Endothelial cell of umbilical vein (primary cell): ENCODE results near the gene PRF1. TPM values are rescaled to one million over a fixed set of nuclear protein-coding genes. Genes with fewer than 3 reads are reported as not detected.
A peak's percentile ranks its signal among the peaks of the same experiment; 100 is the strongest.

ENCODE experiments used
- BruUV-seq: library from RNA; stranded (reverse); fragments of 400-500 nt; replicated peaks from 2 replicates; lab custom pipeline; 2021; lab: Mats Ljungman, UMichigan
- CTCF ChIA-PET: fragments of 300-600, 350-600 bp; sonication (Branson Sonifier 250); formaldehyde crosslinking; loops from one replicate; lab custom pipeline; 2021; ENCODE audit warnings: antibody characterized with exemption, inconsistent platforms; lab: Charles Lee
- POLR2A ChIA-PET: fragments of 300-600, 350-600 bp; sonication (Branson Sonifier 250); formaldehyde crosslinking; loops from one replicate; lab custom pipeline; 2021; ENCODE audit warnings: antibody characterized with exemption, inconsistent platforms; lab: Charles Lee
- DNase-seq: peaks from one replicate; pipeline ENCODE4 v3.0.0-alpha.2; 2011; ENCODE audit warnings: low read depth, low spot score
- FAIRE-seq: peaks from 2 replicates; lab custom pipeline; 2011; peaks lifted over from hg19 to GRCh38; lab: Jason Lieb, UNC
- H2AFZ ChIP-seq: 2 replicates; pipeline ENCODE4 v1.6.0; 2012; ENCODE audit warnings: low read depth, low read length, control low read depth, inconsistent platforms
- H3K27ac ChIP-seq: 2 replicates; pipeline ENCODE4 v1.5.1; 2011; ENCODE audit warnings: low read depth, mild to moderate bottlenecking, control low read depth, low read length, moderate library complexity; ENCODE audit not compliant: insufficient read depth
- H3K27me3 ChIP-seq, 2 experiments: 2 replicates each; pipeline versions ENCODE4 v1.6.0 to v1.6.1; 2011; ENCODE audit warnings: low read length in 2 of 2, mixed read lengths in 1 of 2; ENCODE audit not compliant: control insufficient read depth in 2 of 2, insufficient read depth in 2 of 2
- H3K36me3 ChIP-seq, 2 experiments: 2 replicates in 1 of 2; 3 replicates in 1 of 2; pipeline ENCODE4 v1.5.1; 2011; ENCODE audit warnings: low read length in 2 of 2, mild to moderate bottlenecking in 1 of 2, moderate library complexity in 1 of 2; ENCODE audit not compliant: control insufficient read depth in 2 of 2, insufficient read depth in 2 of 2; ENCODE audit errors: extremely low read depth in 1 of 2
- H3K4me1 ChIP-seq: 3 replicates; pipeline ENCODE4 v1.5.1; 2011; ENCODE audit warnings: mild to moderate bottlenecking, low read length; ENCODE audit not compliant: control insufficient read depth, insufficient read depth; ENCODE audit errors: extremely low read depth
- H3K4me2 ChIP-seq: 2 replicates; pipeline ENCODE4 v1.6.1; 2011; ENCODE audit warnings: low read length, control low read depth, mixed read lengths; ENCODE audit not compliant: insufficient read depth
- H3K4me3 ChIP-seq, 3 experiments: fragments of 200-600 bp in 1 of 3; sonication (generic), shearing (Covaris generic) in 1 of 3; replicated peaks in 1 of 3; 2 replicates each; pipeline ENCODE4 v1.5.1; 2011 to 2016; ENCODE audit warnings: control low read depth in 3 of 3, low read length in 3 of 3, mild to moderate bottlenecking in 2 of 3, inconsistent platforms in 1 of 3, low read depth in 1 of 3, moderate library complexity in 1 of 3; ENCODE audit not compliant: insufficient read depth in 1 of 3
- H3K79me2 ChIP-seq: 2 replicates; pipeline ENCODE4 v1.6.0; 2012; ENCODE audit warnings: low read length, inconsistent platforms; ENCODE audit not compliant: control insufficient read depth, insufficient read depth
- H3K9ac ChIP-seq: replicated peaks from 2 replicates; pipeline ENCODE3; 2011; ENCODE audit warnings: low read length, control low read depth; ENCODE audit not compliant: insufficient read depth; ENCODE audit errors: extremely low read depth
- H3K9me1 ChIP-seq: replicated peaks from 3 replicates; pipeline ENCODE4 v1.6.0; 2011; ENCODE audit warnings: mild to moderate bottlenecking, low read length; ENCODE audit not compliant: control insufficient read depth, insufficient read depth; ENCODE audit errors: extremely low read depth
- H3K9me3 ChIP-seq: replicated peaks from 2 replicates; pipeline ENCODE4 v1.5.1; 2012; ENCODE audit warnings: low read length, inconsistent platforms; ENCODE audit not compliant: control insufficient read depth, insufficient read depth
- H4K20me1 ChIP-seq: replicated peaks from 2 replicates; pipeline ENCODE3; 2011; ENCODE audit warnings: mild to moderate bottlenecking, low read length; ENCODE audit not compliant: control insufficient read depth, insufficient read depth; ENCODE audit errors: extremely low read depth
- EZH2 ChIP-seq: IDR thresholded peaks from 2 replicates; pipeline ENCODE4 v1.6.1; 2012; ENCODE audit warnings: borderline replicate concordance, low read depth, mild to moderate bottlenecking, moderate library complexity, low read length, inconsistent platforms; ENCODE audit not compliant: severe bottlenecking
- FOS ChIP-seq: IDR thresholded peaks from 2 replicates; pipeline ENCODE4 v1.6.1; 2011; ENCODE audit warnings: mild to moderate bottlenecking, low read length, moderate library complexity, borderline replicate concordance; ENCODE audit not compliant: insufficient read depth
- GATA2 ChIP-seq: IDR thresholded peaks from 2 replicates; pipeline ENCODE4 v1.7.0; 2011; ENCODE audit warnings: low read depth, mild to moderate bottlenecking, moderate library complexity, mixed read lengths, low read length; ENCODE audit not compliant: insufficient read length, insufficient read depth
- JUN ChIP-seq: IDR thresholded peaks from 2 replicates; pipeline ENCODE4 v1.6.1; 2011; ENCODE audit warnings: borderline replicate concordance, low read depth; ENCODE audit not compliant: insufficient read length, insufficient read depth
- MYC ChIP-seq: IDR thresholded peaks from one replicate; pipeline ENCODE4 v1.6.1; 2011; ENCODE audit warnings: mild to moderate bottlenecking, low read depth, low read length
- POLR2A ChIP-seq: IDR thresholded peaks from 2 replicates; pipeline ENCODE4 v1.6.1; 2012; ENCODE audit warnings: low read depth, mild to moderate bottlenecking, control low read depth, low read length
- POLR2AphosphoS5 ChIP-seq: IDR thresholded peaks from 2 replicates; pipeline ENCODE4 v1.6.1; 2012; ENCODE audit warnings: low read depth, mild to moderate bottlenecking, control low read depth, low read length, moderate library complexity; ENCODE audit not compliant: insufficient read depth
- dilution Hi-C: fragments of 300-500 bp; cut with MboI; formaldehyde crosslinking; loops from one replicate; pipeline ENCODE4 v1.15.0; 2019; ENCODE audit warnings: low sequenced_read_pairs; ENCODE audit not compliant: extremely low pct_ligation_motif_present
- intact Hi-C: fragments of 100-400 bp; cut with micrococcal nuclease; formaldehyde crosslinking; loops from one replicate; pipeline ENCODE4 v1.10.0; 2022
- polyA plus RNA-seq, 4 experiments: library from polyadenylated mRNA; depleted of rRNA in 3 of 4; stranded (reverse) in 3 of 4; unstranded in 1 of 4; fragments of >200 nt; gene quantifications; 2 replicates each; pipeline versions ENCODE4 v1.2.1 to v1.2.3, GENCODE V29; 2011 to 2012; ENCODE audit warnings: missing spikeins in 1 of 4
- total RNA-seq: library from RNA; stranded (reverse); gene quantifications from 2 replicates; pipeline ENCODE4 v1.2.3, GENCODE V29; 2021
- TF ChIP-seq, protein P1 (sequence below), 2 donors: IDR thresholded peaks; 1 replicate in 1 of 2; 2 replicates in 1 of 2; pipeline ENCODE4 v1.5.1; 2011; ENCODE audit warnings: low read length in 2 of 2, mild to moderate bottlenecking in 2 of 2, moderate library complexity in 2 of 2, control low read depth in 1 of 2, inconsistent platforms in 1 of 2, low read depth in 1 of 2; ENCODE audit not compliant: insufficient read depth in 1 of 2; ENCODE audit errors: extremely low read depth in 1 of 2
- TF ChIP-seq, protein P2 (sequence below): IDR thresholded peaks from 2 replicates; pipeline ENCODE4 v1.6.1; 2011; ENCODE audit not compliant: insufficient read depth, insufficient read length

PRF1 gene
- total and polyA plus RNA-seq, 2 donors (not counting 3 experiments of a cell fraction or from before 2014, with no cell fraction given) = not detected

- DNase-seq (no peak), FAIRE-seq (peak; percentile 4)
- TF ChIP-seq, protein P1, sequence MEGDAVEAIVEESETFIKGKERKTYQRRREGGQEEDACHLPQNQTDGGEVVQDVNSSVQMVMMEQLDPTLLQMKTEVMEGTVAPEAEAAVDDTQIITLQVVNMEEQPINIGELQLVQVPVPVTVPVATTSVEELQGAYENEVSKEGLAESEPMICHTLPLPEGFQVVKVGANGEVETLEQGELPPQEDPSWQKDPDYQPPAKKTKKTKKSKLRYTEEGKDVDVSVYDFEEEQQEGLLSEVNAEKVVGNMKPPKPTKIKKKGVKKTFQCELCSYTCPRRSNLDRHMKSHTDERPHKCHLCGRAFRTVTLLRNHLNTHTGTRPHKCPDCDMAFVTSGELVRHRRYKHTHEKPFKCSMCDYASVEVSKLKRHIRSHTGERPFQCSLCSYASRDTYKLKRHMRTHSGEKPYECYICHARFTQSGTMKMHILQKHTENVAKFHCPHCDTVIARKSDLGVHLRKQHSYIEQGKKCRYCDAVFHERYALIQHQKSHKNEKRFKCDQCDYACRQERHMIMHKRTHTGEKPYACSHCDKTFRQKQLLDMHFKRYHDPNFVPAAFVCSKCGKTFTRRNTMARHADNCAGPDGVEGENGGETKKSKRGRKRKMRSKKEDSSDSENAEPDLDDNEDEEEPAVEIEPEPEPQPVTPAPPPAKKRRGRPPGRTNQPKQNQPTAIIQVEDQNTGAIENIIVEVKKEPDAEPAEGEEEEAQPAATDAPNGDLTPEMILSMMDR (IDR thresholded peaks at IDR 0.05; ENCODE audit: extremely low read depth in 1 of 2, insufficient read depth in 1 of 2, low read depth in 1 of 2, low read length in 2 of 2) = peak in 1 of 2 donors; percentile 22
- TF ChIP-seq, protein P2, sequence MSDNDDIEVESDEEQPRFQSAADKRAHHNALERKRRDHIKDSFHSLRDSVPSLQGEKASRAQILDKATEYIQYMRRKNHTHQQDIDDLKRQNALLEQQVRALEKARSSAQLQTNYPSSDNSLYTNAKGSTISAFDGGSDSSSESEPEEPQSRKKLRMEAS = no peak
- H3K4me3 ChIP-seq = no peak overlapping the region
- no peaks in the 10 kb centered on the region for H3K9me1 ChIP-seq
- no peaks in the 10 kb centered on the region for H3K9me3 ChIP-seq
- H3K4me2 ChIP-seq = no peak overlapping the region
- no peaks in the 10 kb centered on the region for H3K79me2 ChIP-seq
- no peak overlapping the region for H3K9ac ChIP-seq
- peaks cover 12 to 13% of the 10 kb centered on the region in 2 experiments for H3K27me3 ChIP-seq
- intact Hi-C loops (loop anchor here (1.0 kb wide), 1 partner anchor 140 kb away; no protein-coding TSS in a partner anchor), dilution Hi-C loops (no loop called here)
- H2AFZ ChIP-seq = no peak overlapping the region
- H4K20me1 ChIP-seq = no peaks in the 10 kb centered on the region
- no peak overlapping the region for H3K27ac ChIP-seq
- no peaks in the 10 kb centered on the region for H3K36me3 ChIP-seq
- CTCF ChIA-PET = interaction anchor here (1.0 to 1.1 kb wide), 2 partner anchors 39 to 139 kb away, joined by 3 read pairs; no protein-coding TSS in a partner anchor
- no peaks in the 10 kb centered on the region for H3K4me1 ChIP-seq
- POLR2A ChIA-PET = no interaction called here
- no TSS peak for BruUV-seq
Measured at GRCh38 chr10:70619271-70620019, 16.9 kb upstream of the PRF1 start.

DNA sequence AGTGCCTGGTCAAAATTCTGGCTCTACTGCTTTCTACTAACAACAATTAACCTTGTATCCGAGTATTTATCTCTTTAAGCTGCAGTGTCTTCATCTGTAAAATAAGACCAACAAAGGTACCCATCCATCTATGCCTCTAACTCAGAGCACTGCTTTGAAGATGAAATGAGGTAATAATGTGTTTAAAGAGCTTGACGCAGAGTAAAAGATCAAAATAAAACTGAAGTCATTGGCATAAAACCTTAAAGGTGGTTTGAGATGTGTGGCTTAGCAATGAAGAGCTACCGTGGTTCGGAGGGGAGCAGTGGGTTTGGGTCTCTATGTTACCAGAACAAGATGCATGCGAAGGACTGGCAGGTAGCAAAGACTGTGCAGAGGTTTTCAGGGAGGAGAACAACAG is 16.1 kb upstream of the PRF1 start:
- Histone ChIP-seq H3K27ac (no peak overlapping the region), H3K9me1 (no peaks in the 10 kb centered on the region), H3K36me3 (no peaks in the 10 kb centered on the region), H4K20me1 (no peaks in the 10 kb centered on the region), H3K4me2 (no peak overlapping the region), H3K9ac (no peak overlapping the region), H3K4me1 (no peaks in the 10 kb centered on the region), H3K4me3 (no peak overlapping the region), H3K27me3 (peaks cover 14 to 16% of the 10 kb centered on the region in 2 experiments), H2AFZ (no peak overlapping the region), H3K79me2 (no peaks in the 10 kb centered on the region), H3K9me3 (no peaks in the 10 kb centered on the region)
- ChIA-PET CTCF (no interaction called here), POLR2A (no interaction called here)
- no TSS peak for BruUV-seq
- DNase-seq (no peak), FAIRE-seq (no peak)
- TF ChIP-seq EZH2 (no peak), GATA2 (no peak), FOS (no peak), MYC (no peak), JUN (no peak), POLR2AphosphoS5 (no peak), POLR2A (no peak)
- TF ChIP-seq, protein P2 = no peak
- TF ChIP-seq, protein P1 (IDR thresholded peaks at IDR 0.05; ENCODE audit: extremely low read depth in 1 of 2, insufficient read depth in 1 of 2, low read depth in 1 of 2, low read length in 2 of 2) = no peak
- intact Hi-C loops = loop anchor here (1.0 kb wide), 1 partner anchor 141 kb away; no protein-coding TSS in a partner anchor
- dilution Hi-C loops = no loop called here
